Right ventricle myocardium inferior (tissue), 1 donor: ENCODE measurements around the gene KCNK15. TPM values are rescaled to one million over a fixed set of nuclear protein-coding genes. Genes with fewer than 3 reads are reported as not detected.
"Not testable (repeated sequence)": the region's sequence is repeated elsewhere in the genome, so short reads cannot be mapped to it uniquely, and the experiment has no call there.

ENCODE experiments used
- ATAC-seq: fragments of 200-7000 bp; cut with Tn5 transposase; one replicate; pipeline ENCODE4 v1.9.1; 2020; ENCODE audit warnings: mild to moderate bottlenecking, moderate library complexity
- DNase-seq: peaks from one replicate; pipeline ENCODE4 v3.0.0; 2021; ENCODE audit errors: missing footprints
- intact Hi-C: fragments of 100-400 bp; cut with DNase I; formaldehyde crosslinking; loops from one replicate; pipeline ENCODE4 v1.11.0; 2022
- total RNA-seq: library from RNA; stranded (reverse); fragmentation: NEBNext Ultra II Directional; extraction: Animal tissue kit (Norgen Biotek cat#: 25700); gene quantifications from one replicate; pipeline ENCODE4 v1.2.1, GENCODE V29; 2021
- donor health status: DM: no; HTN: yes; CAD: no; lungs with severe emphysema.

The KCNK15 gene
- total RNA-seq, 1 donor from 2014 or later, result 0.32 TPM

- intact Hi-C loops, result no loop called here
- DNase-seq, result no peak
- no peak for ATAC-seq
These were observed 2.3 kb downstream of the KCNK15 start for GRCh38 chr20:44748005-44748370.

- intact Hi-C loops, result loop anchor here (2.0 kb wide), 1 partner anchor 117 kb away; no protein-coding TSS in a partner anchor
- no peak for DNase-seq
- no peak for ATAC-seq
These were observed 4.6 kb downstream of the KCNK15 start for GRCh38 chr20:44750081-44750805.

- DNase-seq (no peak), ATAC-seq (no peak)
- intact Hi-C loops, result no loop called here
These were observed 6.7 kb downstream of the KCNK15 start for GRCh38 chr20:44752099-44752931.

GRCh38 chr20:44754554-44754953, 8.9 kb downstream of the KCNK15 start:
- DNase-seq (no peak), ATAC-seq (no peak)
- intact Hi-C loops, result no loop called here

- ATAC-seq (no peak), DNase-seq (no peak)
- intact Hi-C loops, result no loop called here
These were observed 10.5 kb downstream of the KCNK15 start for GRCh38 chr20:44756011-44756688.

GRCh38 chr20:44756956-44757355, 11.3 kb downstream of the KCNK15 start:
- intact Hi-C loops, result no loop called here
- no peak for DNase-seq
- no peak for ATAC-seq

- intact Hi-C loops, result no loop called here
- DNase-seq, result no peak
- no peak for ATAC-seq
These were observed 12.8 kb downstream of the KCNK15 start for GRCh38 chr20:44758247-44759101.

- DNase-seq, result no peak
- intact Hi-C loops, result no loop called here
- no peak for ATAC-seq
These were observed 13.9 kb downstream of the KCNK15 start for GRCh38 chr20:44759595-44759994.

GRCh38 chr20:44761423-44761822, 15.8 kb downstream of the KCNK15 start:
- no peak for DNase-seq
- no peak for ATAC-seq
- intact Hi-C loops, result no loop called here

GRCh38 chr20:44762466-44763140, 16.9 kb downstream of the KCNK15 start:
- peak; percentile 37 for ATAC-seq
- DNase-seq, result no peak
- intact Hi-C loops, result no loop called here

GRCh38 chr20:44763798-44764197, 18.1 kb downstream of the KCNK15 start:
- ATAC-seq, intact Hi-C loops, DNase-seq: not testable (repeated sequence)

- no peak for ATAC-seq
- intact Hi-C loops, result no loop called here
- DNase-seq, result no peak
These were observed 19.4 kb downstream of the KCNK15 start for GRCh38 chr20:44765091-44765490.

- no peak for DNase-seq
- ATAC-seq, result no peak
- intact Hi-C loops, result no loop called here
These were observed 20.2 kb downstream of the KCNK15 start for GRCh38 chr20:44765701-44766347.

GRCh38 chr20:44768256-44768655, 22.6 kb downstream of the KCNK15 start:
- ATAC-seq (no peak), DNase-seq (no peak)
- intact Hi-C loops, result no loop called here

GRCh38 chr20:44768854-44769480, 23.3 kb downstream of the KCNK15 start:
- DNase-seq (no peak), ATAC-seq (no peak)
- intact Hi-C loops, result no loop called here

- DNase-seq, result no peak
- intact Hi-C loops, result no loop called here
- ATAC-seq, result no peak
These were observed 23.8 kb downstream of the KCNK15 start for GRCh38 chr20:44769481-44769863.

- DNase-seq, result no peak
- intact Hi-C loops, result no loop called here
These were observed 25.0 kb downstream of the KCNK15 start for GRCh38 chr20:44770484-44771171.

More at GRCh38 chr20:44770484-44771171, 25.0 kb downstream of the KCNK15 start:
- no peak for ATAC-seq
